Hindlimb muscle (tissue), 1 donor: ENCODE results near the gene XRCC3. TPM values are rescaled to one million over a fixed set of nuclear protein-coding genes. Genes with fewer than 3 reads are reported as not detected.
"Not testable (repeated sequence)": the region's sequence is repeated elsewhere in the genome, so short reads cannot be mapped to it uniquely, and the experiment has no call there.

ENCODE experiments used
- DNase-seq: peaks from one replicate; pipeline ENCODE4 v3.0.0-alpha.2; 2013
- polyA plus RNA-seq: library from polyadenylated mRNA; unstranded; fragments of 120-200 nt; gene quantifications from one replicate; pipeline ENCODE4 v1.2.1, GENCODE V29; 2013; ENCODE audit not compliant: insufficient read length

The XRCC3 gene
- polyA plus RNA-seq, 1 donor, result 11.3 TPM

DNA sequence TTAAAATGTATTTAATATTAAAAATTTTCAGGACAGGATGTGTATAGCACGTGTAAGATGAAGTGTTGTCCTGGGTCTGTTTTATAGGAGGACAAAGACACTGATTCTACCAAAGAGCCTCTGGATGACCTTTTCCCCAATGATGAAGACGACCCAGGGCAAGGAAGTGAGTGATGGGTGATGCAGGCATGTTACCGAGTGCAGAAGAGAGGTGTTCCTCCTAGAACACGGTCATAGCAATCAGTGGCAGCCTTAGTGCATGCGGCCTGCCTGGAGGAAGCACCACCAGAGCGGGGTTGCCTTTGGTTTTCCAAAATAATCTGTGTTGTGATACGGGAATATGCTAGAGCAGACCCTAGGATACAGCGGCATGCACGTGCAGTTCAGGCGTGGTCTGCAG lies 53.2 kb downstream of the XRCC3 start:
- no peak for DNase-seq

DNA sequence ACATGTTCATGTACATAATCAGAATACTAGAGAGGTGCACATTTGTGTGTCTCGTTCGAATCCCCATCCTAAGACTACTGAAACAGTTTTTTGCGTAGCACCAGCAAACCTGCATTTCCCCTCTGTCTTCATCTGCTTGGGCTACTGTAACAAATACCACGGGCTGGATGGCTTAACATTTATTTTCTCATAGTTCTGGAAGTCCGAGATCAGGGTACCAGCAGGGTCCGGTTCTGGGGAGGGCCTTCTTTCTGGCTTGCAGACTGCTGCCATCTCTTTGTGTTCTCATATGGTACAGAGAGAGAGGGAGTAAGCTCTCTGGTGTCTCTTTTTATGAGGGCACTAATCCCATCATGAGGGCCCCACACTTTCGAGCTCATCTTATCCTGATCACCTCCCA lies 55.6 kb downstream of the XRCC3 start:
- no peak for DNase-seq

DNA sequence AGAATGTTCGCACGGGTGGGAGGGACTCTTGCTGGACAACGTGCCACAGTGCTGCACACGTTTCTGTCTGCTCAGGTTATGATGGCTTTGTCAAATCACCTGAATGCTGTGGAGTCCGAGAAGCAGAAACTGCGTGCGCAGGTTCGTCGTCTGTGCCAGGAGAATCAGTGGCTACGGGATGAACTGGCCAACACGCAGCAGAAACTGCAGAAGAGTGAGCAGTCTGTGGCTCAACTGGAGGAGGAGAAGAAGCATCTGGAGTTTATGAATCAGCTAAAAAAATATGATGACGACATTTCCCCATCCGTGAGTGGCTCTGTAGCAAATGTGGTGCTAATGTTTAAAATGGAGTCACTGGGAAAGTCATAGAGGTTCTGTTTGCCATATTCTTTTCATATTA lies 57.8 kb downstream of the XRCC3 start:
- no peak for DNase-seq

DNA sequence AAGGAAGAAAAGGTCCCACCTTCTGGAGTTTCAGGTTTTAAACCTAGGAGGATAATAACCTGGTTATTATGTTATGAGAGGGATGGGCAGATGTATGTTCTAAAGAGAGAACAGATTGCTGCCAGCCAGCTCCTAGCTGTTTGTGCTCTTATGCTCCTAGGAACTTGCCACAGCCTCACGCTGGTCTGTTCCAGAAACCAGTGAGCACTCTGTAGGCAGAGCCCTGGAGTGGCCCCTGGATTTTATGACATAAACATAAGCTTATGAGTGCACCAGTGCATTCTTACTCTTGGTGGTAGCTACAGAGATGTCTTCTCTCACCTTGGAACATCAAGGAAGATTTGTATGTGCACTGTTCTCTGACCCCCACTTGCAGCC lies 58.5 kb downstream of the XRCC3 start:
- DNase-seq, result no peak

DNA sequence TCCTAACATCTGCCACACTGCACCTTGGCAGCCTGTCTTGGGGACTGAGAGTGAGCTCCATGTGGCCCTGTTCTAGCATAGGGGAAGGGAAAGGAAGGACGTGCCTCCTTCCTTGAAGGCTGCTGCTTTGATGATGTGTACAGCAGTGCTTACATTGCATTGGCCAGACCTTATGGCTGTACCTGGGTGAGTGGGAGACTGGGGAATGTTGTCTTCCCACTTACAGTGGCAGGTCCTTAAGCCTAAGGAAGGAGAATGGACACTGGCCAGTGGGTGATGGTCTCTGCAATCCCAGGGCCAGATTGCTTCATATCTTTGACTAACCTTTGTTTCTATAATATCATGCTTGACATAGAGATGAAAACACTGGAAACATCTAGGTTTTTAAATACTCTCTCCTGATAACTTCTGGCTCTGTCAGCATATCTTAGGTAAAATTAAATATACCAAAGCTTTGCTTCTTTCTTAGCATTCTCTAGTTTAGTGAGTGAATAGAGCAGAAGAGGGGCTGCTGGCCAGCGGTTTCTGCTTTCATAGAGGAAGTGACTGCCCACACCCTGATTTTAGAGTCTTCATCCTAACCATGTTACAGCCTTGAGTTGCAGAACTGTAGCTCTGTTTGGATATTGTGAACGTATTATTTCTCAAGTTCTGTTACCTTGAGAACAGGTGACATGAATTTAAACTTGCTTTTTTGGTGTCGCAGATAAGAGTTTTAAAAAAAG lies 59.1 kb downstream of the XRCC3 start:
- no peak for DNase-seq

DNA sequence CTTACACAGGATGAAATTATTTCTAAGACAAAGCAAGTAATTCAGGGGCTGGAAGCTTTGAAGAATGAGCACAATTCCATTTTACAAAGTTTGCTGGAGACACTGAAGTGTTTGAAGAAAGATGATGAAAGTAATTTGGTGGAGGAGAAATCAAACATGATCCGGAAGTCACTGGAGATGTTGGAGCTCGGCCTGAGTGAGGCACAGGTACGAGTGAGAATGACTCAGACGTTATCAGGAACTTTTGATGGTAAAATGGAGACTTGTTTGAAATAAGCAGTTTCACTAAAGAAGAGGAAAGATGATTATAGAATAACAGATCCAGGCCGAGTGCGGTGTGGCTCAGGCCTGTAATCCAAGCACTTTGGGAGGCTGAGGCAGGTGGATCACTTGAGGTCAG lies 60.6 kb downstream of the XRCC3 start:
- no peak for DNase-seq

DNA sequence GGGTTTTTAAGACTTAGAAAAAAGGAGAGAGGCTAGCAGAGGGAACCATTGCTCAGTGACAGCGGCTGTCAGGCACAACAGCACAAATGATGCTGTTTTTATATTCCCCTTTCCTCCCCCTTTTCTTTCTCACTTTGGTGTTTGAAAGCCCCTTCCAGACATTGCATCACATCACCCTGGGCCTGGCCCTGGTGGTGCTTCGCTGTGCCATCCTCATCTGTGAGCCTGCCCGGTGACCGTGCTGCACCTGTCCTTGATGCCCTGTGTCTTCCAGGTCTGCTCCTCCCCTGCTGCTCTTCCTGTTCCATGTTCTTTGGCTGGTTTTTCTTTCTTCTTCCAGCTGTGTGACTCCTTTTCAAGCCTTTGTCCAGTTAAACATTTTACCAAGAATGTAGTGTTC lies 61.4 kb downstream of the XRCC3 start:
- DNase-seq, result no peak

DNA sequence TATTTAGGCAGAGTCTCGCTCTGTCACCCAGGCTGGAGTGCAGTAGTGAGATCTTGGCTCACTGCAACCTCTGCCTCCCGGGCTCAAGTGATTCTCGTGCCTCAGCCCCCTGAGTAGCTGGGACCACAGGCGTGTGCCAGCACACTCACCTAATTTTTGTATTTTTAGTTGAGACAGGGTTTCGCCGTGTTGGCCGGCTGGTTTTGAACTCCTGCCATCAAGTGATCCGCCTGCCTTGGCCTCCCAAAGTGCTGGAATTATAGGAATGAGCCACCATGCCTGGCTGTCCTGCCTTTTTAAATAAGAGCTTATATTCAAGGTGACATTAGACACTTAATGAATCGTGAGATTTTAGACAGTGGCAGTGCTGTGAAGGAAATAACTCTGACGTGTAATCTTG lies 61.9 kb downstream of the XRCC3 start:
- not testable (repeated sequence) for DNase-seq

DNA sequence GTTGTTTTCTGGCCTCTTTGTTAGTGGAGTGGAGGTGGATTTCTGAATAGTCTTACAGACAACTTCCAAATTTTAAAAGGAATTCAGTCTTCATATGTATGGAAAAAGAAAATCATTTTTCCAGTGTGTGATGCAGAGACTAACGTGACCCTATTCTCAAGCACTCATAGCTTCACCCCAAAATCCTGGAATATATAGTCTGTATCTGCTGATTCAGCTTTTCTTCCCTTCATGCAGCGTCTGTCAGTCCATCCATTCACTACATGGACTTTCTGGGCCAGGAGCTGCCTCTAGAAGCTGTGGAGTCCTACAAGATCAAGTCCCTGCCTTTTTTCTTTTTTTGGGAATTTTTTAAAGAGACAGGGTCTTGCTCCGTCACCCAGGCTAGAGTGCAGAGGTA lies 62.4 kb downstream of the XRCC3 start:
- no peak for DNase-seq

DNA sequence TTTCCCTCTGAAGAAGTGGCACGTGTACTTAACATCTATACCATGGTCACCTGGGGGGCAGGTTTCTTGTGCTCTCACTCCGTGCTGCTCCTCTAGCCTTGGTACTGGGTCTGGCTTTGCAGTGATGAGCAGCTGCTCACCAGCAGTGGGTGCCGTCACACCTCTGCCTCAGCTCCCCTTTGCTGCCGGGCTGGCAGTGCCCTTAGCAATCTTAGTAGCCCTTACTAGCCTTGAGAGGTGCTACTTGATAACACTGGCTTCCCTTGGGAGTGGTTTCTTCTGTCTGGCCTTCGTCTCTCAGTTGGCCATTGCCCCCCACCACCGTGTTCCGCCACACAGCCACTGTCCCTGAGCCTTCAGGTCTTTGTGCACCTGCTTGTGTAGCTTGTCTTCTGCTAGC lies 63.7 kb downstream of the XRCC3 start:
- DNase-seq, result no peak

DNA sequence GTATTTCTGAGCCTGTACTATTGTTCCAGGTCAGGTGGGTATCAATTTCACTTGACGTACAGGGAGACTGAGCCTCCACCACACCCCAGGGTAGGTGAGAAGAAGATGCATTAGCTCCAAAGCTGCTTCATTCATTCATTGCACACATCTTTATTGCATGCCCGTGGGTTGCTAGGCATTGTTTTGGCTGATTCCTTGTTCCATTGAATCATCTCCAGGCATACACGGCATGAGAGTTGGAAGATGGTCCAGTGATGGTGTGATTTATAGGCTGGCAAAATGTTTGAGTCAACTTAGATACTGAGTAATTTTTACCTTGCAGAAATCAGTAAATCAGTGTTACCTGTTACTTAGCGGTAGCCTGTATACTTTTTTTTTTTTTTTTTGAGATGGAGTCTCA lies 65.0 kb downstream of the XRCC3 start:
- DNase-seq, result no peak

DNA sequence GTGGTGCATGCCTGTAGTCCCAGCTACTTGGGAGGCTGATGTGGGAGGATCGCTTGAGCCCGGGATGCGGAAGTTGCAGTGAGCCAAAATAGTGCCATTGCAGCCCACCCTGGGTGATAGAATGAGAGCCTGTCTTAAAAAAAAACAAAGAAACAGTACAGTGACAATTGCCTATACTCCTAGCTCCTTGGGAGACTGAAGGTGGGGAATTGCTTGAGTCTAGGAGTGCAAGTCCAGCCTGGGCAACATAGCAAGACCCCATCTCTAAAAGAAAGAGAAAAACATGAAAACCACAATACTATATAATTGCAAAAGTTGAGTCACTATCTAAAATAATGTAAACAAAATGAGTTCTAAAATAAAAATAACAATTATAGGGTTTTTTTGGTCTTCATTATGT lies 66.2 kb downstream of the XRCC3 start:
- DNase-seq, result no peak

Other genes with a start within 250 kb of the XRCC3 start
- gene CKB, start 192.6 kb downstream of the XRCC3 start, polyA plus RNA-seq, result 190 TPM
- 7.8 TPM for gene TRMT61A, start 186.3 kb downstream of the XRCC3 start, polyA plus RNA-seq
- gene BAG5, start 152.8 kb downstream of the XRCC3 start, polyA plus RNA-seq, result 17.8 TPM
- 59.0 TPM for gene COA8, start 152.5 kb downstream of the XRCC3 start, polyA plus RNA-seq
- 118 TPM for gene KLC1, start 86.2 kb downstream of the XRCC3 start, polyA plus RNA-seq
- gene ZFYVE21, start 359 bp upstream of the XRCC3 start, polyA plus RNA-seq, result 44.2 TPM
- gene PPP1R13B, start 132.1 kb upstream of the XRCC3 start, polyA plus RNA-seq, result 13.6 TPM
- 0.08 TPM for gene TDRD9, start 213.0 kb upstream of the XRCC3 start, polyA plus RNA-seq
- not detected for gene RD3L, start 227.1 kb upstream of the XRCC3 start, polyA plus RNA-seq